ENCODE measurements around the gene TEX11. TPM values are rescaled to one million over a fixed set of nuclear protein-coding genes. Genes with fewer than 3 reads are reported as not detected.

The TEX11 gene
- total and polyA plus RNA-seq, 2 of the 13 experiments (the other 11 are each of a cell fraction or from before 2014, with no cell fraction given) = not detected

DNA sequence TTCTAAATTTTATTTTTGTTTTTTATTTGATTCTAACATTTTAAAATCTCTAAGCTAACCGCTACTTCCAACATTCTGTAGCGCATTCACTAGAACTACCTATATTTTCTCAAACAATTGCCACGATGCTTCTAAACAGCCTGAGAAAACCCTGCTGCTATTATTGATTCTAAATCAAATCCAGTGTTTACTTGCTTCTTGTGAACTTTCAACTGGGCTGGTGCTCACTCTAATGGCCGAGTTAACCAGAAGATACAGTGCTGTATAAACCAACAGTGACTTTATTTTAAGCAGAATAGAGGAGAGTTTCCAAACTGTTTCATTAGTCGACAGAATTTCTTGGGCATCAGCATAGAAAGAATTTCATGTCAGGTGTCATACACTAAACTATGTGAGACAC is 353.6 kb downstream of the TEX11 start:
- 15% methylated on average over 5 of the region's 5 CpGs for WGBS (ENCODE audit: low lambda C conversion rate)
- POLR2A ChIA-PET = no interaction called here
- no peaks in the 10 kb centered on the region for H3K9me3 ChIP-seq (ENCODE audit: low read length)
- no peak overlapping the region for H2AFZ ChIP-seq (ENCODE audit: low read length)
- CTCF ChIA-PET (ENCODE audit: low intra/inter-chr PET ratio, low total read pairs) = no interaction called here
- intact Hi-C loops (cut with micrococcal nuclease; ENCODE audit: unreplicated experiment) (loop anchor here (2.0 kb wide), 1 partner anchor 100 kb away; no protein-coding TSS in a partner anchor), in situ Hi-C loops (cut with HindIII; ENCODE audit: extremely low pct_ligation_motif_present, low pct_unique_long_range_greater_than_20kb) (loop anchor here (5.0 kb wide), 1 partner anchor 103 kb away; no protein-coding TSS in a partner anchor)
- H3K4me1 ChIP-seq (ENCODE audit: insufficient read depth, low read length) = peaks cover 8% of the 10 kb centered on the region; the same call in 1 of the 2 replicates
- H3K4me2 ChIP-seq (ENCODE audit: low read depth, low read length) = no peak overlapping the region
- H3K4me3 ChIP-seq (replicated peaks in 1 of 3; ENCODE audit: insufficient read depth in 1 of 3, low read depth in 2 of 3, low read length in 3 of 3) = no peak overlapping the region
- H3K27me3 ChIP-seq (ENCODE audit: control insufficient read depth in 1 of 2, insufficient read depth in 2 of 2, low read length in 2 of 2) = no peaks in the 10 kb centered on the region
- no peaks in the 10 kb centered on the region for H4K20me1 ChIP-seq (ENCODE audit: insufficient read depth, low read length)
- DNase-seq (ENCODE audit: low spot score) (no peak), ATAC-seq (no peak), FAIRE-seq (no peak)
- no peak overlapping the region for H3K9ac ChIP-seq (ENCODE audit: insufficient read depth, low read depth, low read length)
- no peaks in the 10 kb centered on the region for H3K79me2 ChIP-seq (ENCODE audit: insufficient read depth, low read length)
- TF ChIP-seq GFI1 (CRISPR knock-in tag; IDR thresholded peaks at IDR 0.05; ENCODE audit: borderline replicate concordance) (peak; percentile 85), YEATS4 (CRISPR knock-in tag; IDR thresholded peaks at IDR 0.05; ENCODE audit: borderline replicate concordance) (no peak), ARNT2 (CRISPR knock-in tag; IDR thresholded peaks at IDR 0.05; ENCODE audit: low read depth) (no peak), PITX1 (CRISPR knock-in tag; IDR thresholded peaks at IDR 0.05) (no peak)
- no peak overlapping the region for H3K27ac ChIP-seq (ENCODE audit: extremely low read length, insufficient read depth, low read length)
- BruUV-seq (replicated peaks) = no TSS peak
- no peaks in the 10 kb centered on the region for H3K36me3 ChIP-seq (replicated peaks in 1 of 2; ENCODE audit: control insufficient read depth in 1 of 2, insufficient read depth in 2 of 2, low read length in 2 of 2)

DNA sequence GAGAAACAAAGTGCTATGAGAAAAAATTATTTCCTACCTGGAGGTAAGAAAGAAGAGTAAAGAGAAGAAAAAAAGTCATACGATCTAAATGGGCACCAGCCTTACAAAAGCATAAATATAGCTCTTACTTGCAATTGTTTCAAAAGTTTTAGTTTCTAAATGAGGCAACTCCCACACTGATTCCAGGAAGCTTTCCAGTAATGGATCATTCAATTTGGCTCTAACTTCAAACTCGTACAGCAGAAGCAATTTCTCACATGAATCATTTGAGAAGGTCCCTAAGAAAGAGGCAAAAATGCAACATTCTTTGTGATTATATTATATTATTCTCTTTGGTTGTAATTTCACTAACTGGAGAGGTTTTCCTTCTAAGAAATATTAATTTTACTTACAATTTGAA is 354.0 kb downstream of the TEX11 start:
- no peak for ATAC-seq
- TF ChIP-seq, protein P1, sequence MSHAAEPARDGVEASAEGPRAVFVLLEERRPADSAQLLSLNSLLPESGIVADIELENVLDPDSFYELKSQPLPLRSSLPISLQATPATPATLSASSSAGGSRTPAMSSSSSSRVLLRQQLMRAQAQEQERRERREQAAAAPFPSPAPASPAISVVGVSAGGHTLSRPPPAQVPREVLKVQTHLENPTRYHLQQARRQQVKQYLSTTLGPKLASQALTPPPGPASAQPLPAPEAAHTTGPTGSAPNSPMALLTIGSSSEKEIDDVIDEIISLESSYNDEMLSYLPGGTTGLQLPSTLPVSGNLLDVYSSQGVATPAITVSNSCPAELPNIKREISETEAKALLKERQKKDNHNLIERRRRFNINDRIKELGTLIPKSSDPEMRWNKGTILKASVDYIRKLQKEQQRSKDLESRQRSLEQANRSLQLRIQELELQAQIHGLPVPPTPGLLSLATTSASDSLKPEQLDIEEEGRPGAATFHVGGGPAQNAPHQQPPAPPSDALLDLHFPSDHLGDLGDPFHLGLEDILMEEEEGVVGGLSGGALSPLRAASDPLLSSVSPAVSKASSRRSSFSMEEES (CRISPR knock-in tag; IDR thresholded peaks at IDR 0.05) = no peak
- TF ChIP-seq ZNF749 (CRISPR knock-in tag; IDR thresholded peaks at IDR 0.05; ENCODE audit: borderline replicate concordance) = no peak
- TF ChIP-seq, protein P2, sequence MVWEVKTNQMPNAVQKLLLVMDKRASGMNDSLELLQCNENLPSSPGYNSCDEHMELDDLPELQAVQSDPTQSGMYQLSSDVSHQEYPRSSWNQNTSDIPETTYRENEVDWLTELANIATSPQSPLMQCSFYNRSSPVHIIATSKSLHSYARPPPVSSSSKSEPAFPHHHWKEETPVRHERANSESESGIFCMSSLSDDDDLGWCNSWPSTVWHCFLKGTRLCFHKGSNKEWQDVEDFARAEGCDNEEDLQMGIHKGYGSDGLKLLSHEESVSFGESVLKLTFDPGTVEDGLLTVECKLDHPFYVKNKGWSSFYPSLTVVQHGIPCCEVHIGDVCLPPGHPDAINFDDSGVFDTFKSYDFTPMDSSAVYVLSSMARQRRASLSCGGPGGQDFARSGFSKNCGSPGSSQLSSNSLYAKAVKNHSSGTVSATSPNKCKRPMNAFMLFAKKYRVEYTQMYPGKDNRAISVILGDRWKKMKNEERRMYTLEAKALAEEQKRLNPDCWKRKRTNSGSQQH (CRISPR knock-in tag; IDR thresholded peaks at IDR 0.05; ENCODE audit: low read depth) = no peak
- no peak for TF ChIP-seq SP4 (CRISPR knock-in tag; IDR thresholded peaks at IDR 0.05)
- no peak for TF ChIP-seq SMYD3 (CRISPR knock-in tag; IDR thresholded peaks at IDR 0.05)
- no peak for TF ChIP-seq ELF1 (CRISPR knock-in tag; IDR thresholded peaks at IDR 0.05)
- no peak for TF ChIP-seq PAX8 (CRISPR knock-in tag; IDR thresholded peaks at IDR 0.05; ENCODE audit: borderline replicate concordance)
- no peak for TF ChIP-seq EP300 (IDR thresholded peaks at IDR 0.05; ENCODE audit: low read depth in 2 of 2, low read length in 2 of 2)
- no peak for TF ChIP-seq EP300 (CRISPR knock-in tag; IDR thresholded peaks at IDR 0.05; ENCODE audit: borderline replicate concordance)
- TF ChIP-seq, protein P3, sequence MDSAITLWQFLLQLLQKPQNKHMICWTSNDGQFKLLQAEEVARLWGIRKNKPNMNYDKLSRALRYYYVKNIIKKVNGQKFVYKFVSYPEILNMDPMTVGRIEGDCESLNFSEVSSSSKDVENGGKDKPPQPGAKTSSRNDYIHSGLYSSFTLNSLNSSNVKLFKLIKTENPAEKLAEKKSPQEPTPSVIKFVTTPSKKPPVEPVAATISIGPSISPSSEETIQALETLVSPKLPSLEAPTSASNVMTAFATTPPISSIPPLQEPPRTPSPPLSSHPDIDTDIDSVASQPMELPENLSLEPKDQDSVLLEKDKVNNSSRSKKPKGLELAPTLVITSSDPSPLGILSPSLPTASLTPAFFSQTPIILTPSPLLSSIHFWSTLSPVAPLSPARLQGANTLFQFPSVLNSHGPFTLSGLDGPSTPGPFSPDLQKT (CRISPR knock-in tag; IDR thresholded peaks at IDR 0.05; ENCODE audit: borderline replicate concordance) = no peak

More for the DNA sequence above, 354.0 kb downstream of the TEX11 start:
- no peaks in the 10 kb centered on the region for H3K36me3 ChIP-seq (replicated peaks in 1 of 2; ENCODE audit: control insufficient read depth in 1 of 2, insufficient read depth in 2 of 2, low read length in 2 of 2)
- WGBS (ENCODE audit: low lambda C conversion rate) = 37% methylated on average over 2 of the region's 2 CpGs
- no peak overlapping the region for H3K9ac ChIP-seq (ENCODE audit: insufficient read depth, low read depth, low read length)
- ChIA-PET POLR2A (no interaction called here), CTCF (ENCODE audit: low intra/inter-chr PET ratio, low total read pairs) (interaction anchor here (1.3 kb wide), 1 partner anchor 100 kb away, joined by 5 read pairs; no protein-coding TSS in a partner anchor)
- H3K9me3 ChIP-seq (ENCODE audit: low read length) = no peaks in the 10 kb centered on the region
- H3K27ac ChIP-seq (ENCODE audit: extremely low read length, insufficient read depth, low read length) = no peak overlapping the region
- peaks cover 8% of the 10 kb centered on the region; the same call in 1 of the 2 replicates for H3K4me1 ChIP-seq (ENCODE audit: insufficient read depth, low read length)
- no peak overlapping the region for H3K4me2 ChIP-seq (ENCODE audit: low read depth, low read length)
- BruUV-seq (replicated peaks) = no TSS peak
- in situ Hi-C loops (cut with HindIII; ENCODE audit: extremely low pct_ligation_motif_present, low pct_unique_long_range_greater_than_20kb) (loop anchor here (5.0 kb wide), 1 partner anchor 102 kb away; no protein-coding TSS in a partner anchor), intact Hi-C loops (cut with micrococcal nuclease; ENCODE audit: unreplicated experiment) (loop anchor here (2.0 kb wide), 1 partner anchor 100 kb away; no protein-coding TSS in a partner anchor)
- no peaks in the 10 kb centered on the region for H4K20me1 ChIP-seq (ENCODE audit: insufficient read depth, low read length)
- no peak for FAIRE-seq
- H3K27me3 ChIP-seq (ENCODE audit: control insufficient read depth in 1 of 2, insufficient read depth in 2 of 2, low read length in 2 of 2) = no peaks in the 10 kb centered on the region
- H2AFZ ChIP-seq (ENCODE audit: low read length) = no peak overlapping the region
- DNase-seq (ENCODE audit: low spot score) = no peak
- no peak overlapping the region for H3K4me3 ChIP-seq (replicated peaks in 1 of 3; ENCODE audit: insufficient read depth in 1 of 3, low read depth in 2 of 3, low read length in 3 of 3)
- no peaks in the 10 kb centered on the region for H3K79me2 ChIP-seq (ENCODE audit: insufficient read depth, low read length)
